ENCODE results near the gene TSPYL4.

TSPYL4 gene

DNA sequence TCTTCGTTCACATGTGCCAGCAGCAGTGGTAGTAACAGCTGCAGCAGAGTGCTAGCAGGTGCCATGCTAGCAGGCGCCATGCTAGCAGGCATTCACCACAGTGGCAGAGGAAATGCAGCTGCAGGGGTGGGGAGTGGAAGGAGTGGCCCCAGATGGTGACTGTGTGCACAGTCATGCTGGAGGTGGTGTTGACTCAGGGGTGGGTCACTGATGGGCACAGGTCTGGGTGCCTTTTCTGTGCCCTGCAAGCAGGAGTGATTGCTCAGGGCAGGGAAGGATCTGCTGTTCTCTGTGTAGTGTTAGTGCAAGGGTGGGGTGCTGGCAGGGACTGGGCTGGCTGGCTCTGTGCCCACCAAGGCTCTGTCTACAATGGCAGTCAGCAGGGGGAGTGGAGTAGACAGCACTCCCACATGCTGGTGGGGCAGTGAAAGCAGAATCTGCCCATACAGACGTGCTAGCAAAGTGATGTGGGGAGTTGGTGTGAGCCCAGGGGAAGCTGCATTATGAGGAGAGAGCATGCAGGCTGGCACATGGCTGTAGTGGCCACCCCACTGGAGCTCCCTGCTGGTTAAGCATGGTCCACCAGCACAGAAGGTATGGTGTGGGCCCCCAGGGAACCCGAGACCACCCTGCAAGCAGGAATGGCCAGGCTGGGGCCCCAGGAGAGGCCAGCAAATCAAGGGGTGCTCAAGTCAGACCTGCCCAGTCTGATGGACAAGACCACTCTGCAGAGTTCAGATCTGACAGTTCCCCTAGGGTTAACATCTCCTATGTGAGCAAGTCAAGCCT is 11.4 kb upstream of the TSPYL4 start:
- H2AFZ ChIP-seq (ENCODE audit: low read depth, low read length): no peak overlapping the region
- peaks cover 4% of the 10 kb centered on the region; the same call in 1 of the 2 replicates for H3K4me1 ChIP-seq (ENCODE audit: low read length)
- TF ChIP-seq, protein P1, sequence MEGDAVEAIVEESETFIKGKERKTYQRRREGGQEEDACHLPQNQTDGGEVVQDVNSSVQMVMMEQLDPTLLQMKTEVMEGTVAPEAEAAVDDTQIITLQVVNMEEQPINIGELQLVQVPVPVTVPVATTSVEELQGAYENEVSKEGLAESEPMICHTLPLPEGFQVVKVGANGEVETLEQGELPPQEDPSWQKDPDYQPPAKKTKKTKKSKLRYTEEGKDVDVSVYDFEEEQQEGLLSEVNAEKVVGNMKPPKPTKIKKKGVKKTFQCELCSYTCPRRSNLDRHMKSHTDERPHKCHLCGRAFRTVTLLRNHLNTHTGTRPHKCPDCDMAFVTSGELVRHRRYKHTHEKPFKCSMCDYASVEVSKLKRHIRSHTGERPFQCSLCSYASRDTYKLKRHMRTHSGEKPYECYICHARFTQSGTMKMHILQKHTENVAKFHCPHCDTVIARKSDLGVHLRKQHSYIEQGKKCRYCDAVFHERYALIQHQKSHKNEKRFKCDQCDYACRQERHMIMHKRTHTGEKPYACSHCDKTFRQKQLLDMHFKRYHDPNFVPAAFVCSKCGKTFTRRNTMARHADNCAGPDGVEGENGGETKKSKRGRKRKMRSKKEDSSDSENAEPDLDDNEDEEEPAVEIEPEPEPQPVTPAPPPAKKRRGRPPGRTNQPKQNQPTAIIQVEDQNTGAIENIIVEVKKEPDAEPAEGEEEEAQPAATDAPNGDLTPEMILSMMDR (IDR thresholded peaks at IDR 0.05; ENCODE audit: low read depth, low read length): no peak
- no peak for TF ChIP-seq EZH2phosphoT487 (IDR thresholded peaks at IDR 0.05; ENCODE audit: low read depth)
- H3K27ac ChIP-seq (ENCODE audit: low read length): no peak overlapping the region
- no peak overlapping the region for H3K4me2 ChIP-seq (ENCODE audit: low read length)
- no peaks in the 10 kb centered on the region for H3K36me3 ChIP-seq (replicated peaks; ENCODE audit: low read depth, low read length)
- no peaks in the 10 kb centered on the region for H3K79me2 ChIP-seq (ENCODE audit: low read length)
- H3K9ac ChIP-seq (ENCODE audit: low read length): no peak overlapping the region
- H3K9me3 ChIP-seq (ENCODE audit: insufficient read depth, low read length): no peaks in the 10 kb centered on the region
- no peaks in the 10 kb centered on the region for H4K20me1 ChIP-seq (ENCODE audit: insufficient read depth, low read length)
- H3K4me3 ChIP-seq (ENCODE audit: low read length): no peak overlapping the region
- no peaks in the 10 kb centered on the region for H3K27me3 ChIP-seq (ENCODE audit: low read depth, low read length)

DNA sequence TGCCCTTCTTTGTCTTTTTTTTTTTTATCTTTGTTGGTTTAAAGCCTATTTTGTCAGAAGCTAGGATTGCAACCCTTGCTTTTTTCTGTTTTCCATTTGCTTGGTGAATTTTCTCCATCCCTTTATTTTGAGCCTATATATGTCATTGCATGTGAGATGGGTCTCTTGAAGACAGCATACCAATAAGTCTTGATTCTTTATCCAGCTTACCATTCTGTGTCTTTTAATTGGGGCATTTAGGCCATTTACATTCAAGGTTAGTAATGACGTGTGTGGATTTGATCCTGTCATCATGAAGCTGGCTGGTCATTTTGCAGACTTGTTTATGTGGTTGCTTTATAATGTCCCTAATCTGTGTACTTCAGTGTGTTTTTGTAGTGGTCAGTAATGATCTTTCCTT is 9.5 kb upstream of the TSPYL4 start:
- no peak overlapping the region for H3K4me3 ChIP-seq (ENCODE audit: low read length)
- H3K4me2 ChIP-seq (ENCODE audit: low read length): no peak overlapping the region
- H3K79me2 ChIP-seq (ENCODE audit: low read length): no peaks in the 10 kb centered on the region
- no peak overlapping the region for H2AFZ ChIP-seq (ENCODE audit: low read depth, low read length)
- H3K27ac ChIP-seq (ENCODE audit: low read length): no peak overlapping the region
- no peaks in the 10 kb centered on the region for H3K27me3 ChIP-seq (ENCODE audit: low read depth, low read length)
- TF ChIP-seq, protein P1 (IDR thresholded peaks at IDR 0.05; ENCODE audit: low read depth, low read length): no peak
- TF ChIP-seq EZH2phosphoT487 (IDR thresholded peaks at IDR 0.05; ENCODE audit: low read depth): no peak
- H3K9ac ChIP-seq (ENCODE audit: low read length): no peak overlapping the region
- no peaks in the 10 kb centered on the region for H3K9me3 ChIP-seq (ENCODE audit: insufficient read depth, low read length)
- peaks cover 3% of the 10 kb centered on the region; the same call in 1 of the 2 replicates for H3K4me1 ChIP-seq (ENCODE audit: low read length)
- H3K36me3 ChIP-seq (replicated peaks; ENCODE audit: low read depth, low read length): no peaks in the 10 kb centered on the region
- no peaks in the 10 kb centered on the region for H4K20me1 ChIP-seq (ENCODE audit: insufficient read depth, low read length)

DNA sequence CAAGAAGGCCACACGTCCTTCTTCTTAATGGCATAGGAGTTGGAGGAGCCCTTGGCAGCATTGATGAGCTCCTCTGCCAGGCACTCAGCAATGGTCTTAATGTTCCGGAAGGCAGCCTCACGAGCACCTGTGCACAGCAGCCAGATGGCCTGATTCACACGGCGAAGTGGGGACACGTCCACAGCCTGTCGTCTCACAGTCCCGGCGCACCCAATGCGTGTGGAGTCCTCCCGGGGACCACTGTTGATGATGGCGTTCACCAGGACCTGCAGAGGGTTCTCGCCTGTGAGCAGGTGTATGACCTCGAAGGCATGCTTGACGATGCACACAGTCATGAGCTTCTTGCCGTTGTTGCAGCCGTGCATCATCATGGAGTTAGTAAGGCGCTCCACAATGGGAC is 4.6 kb upstream of the TSPYL4 start:
- TF ChIP-seq EZH2phosphoT487 (IDR thresholded peaks at IDR 0.05; ENCODE audit: low read depth): no peak
- TF ChIP-seq, protein P1 (IDR thresholded peaks at IDR 0.05; ENCODE audit: low read depth, low read length): no peak
- H4K20me1 ChIP-seq (ENCODE audit: insufficient read depth, low read length): no peaks in the 10 kb centered on the region
- peaks cover 3% of the 10 kb centered on the region for H3K79me2 ChIP-seq (ENCODE audit: low read length)
- H2AFZ ChIP-seq (ENCODE audit: low read depth, low read length): no peak overlapping the region
- H3K9me3 ChIP-seq (ENCODE audit: insufficient read depth, low read length): no peaks in the 10 kb centered on the region
- no peaks in the 10 kb centered on the region for H3K36me3 ChIP-seq (replicated peaks; ENCODE audit: low read depth, low read length)
- no peak overlapping the region for H3K9ac ChIP-seq (ENCODE audit: low read length)
- no peak overlapping the region for H3K4me2 ChIP-seq (ENCODE audit: low read length)
- H3K4me3 ChIP-seq (ENCODE audit: low read length): no peak overlapping the region
- no peaks in the 10 kb centered on the region for H3K4me1 ChIP-seq (ENCODE audit: low read length)
- H3K27me3 ChIP-seq (ENCODE audit: low read depth, low read length): no peaks in the 10 kb centered on the region
- H3K27ac ChIP-seq (ENCODE audit: low read length): no peak overlapping the region

DNA sequence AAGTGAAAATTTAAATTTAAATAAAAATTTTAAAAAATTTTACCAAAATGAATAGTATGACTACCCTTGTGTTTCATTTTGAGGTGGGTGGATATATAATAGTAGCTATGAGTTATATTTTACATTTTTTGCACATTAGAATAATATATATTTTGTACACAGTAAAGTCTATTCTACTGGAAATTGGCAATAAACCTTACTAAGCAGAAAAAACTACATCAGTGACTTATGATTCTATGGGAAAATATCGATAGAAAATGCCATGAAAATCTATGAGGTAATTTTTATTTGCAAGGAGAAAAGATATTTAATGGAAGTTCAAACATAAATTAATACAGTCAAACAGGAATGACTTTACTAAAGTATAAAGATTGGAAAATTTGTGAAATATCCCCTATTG is 2.8 kb upstream of the TSPYL4 start:
- TF ChIP-seq, protein P1 (IDR thresholded peaks at IDR 0.05; ENCODE audit: low read depth, low read length): no peak
- TF ChIP-seq EZH2phosphoT487 (IDR thresholded peaks at IDR 0.05; ENCODE audit: low read depth): no peak
- H3K4me1 ChIP-seq (ENCODE audit: low read length): peaks cover 7% of the 10 kb centered on the region

More for the DNA sequence above, 2.8 kb upstream of the TSPYL4 start:
- Histone ChIP-seq H3K9me3 (ENCODE audit: insufficient read depth, low read length) (no peaks in the 10 kb centered on the region), H3K9ac (ENCODE audit: low read length) (no peak overlapping the region), H3K27me3 (ENCODE audit: low read depth, low read length) (no peaks in the 10 kb centered on the region), H3K27ac (ENCODE audit: low read length) (no peak overlapping the region), H3K79me2 (ENCODE audit: low read length) (peaks cover 21% of the 10 kb centered on the region), H3K36me3 (replicated peaks; ENCODE audit: low read depth, low read length) (no peaks in the 10 kb centered on the region), H4K20me1 (ENCODE audit: insufficient read depth, low read length) (no peaks in the 10 kb centered on the region), H3K4me3 (ENCODE audit: low read length) (no peak overlapping the region), H2AFZ (ENCODE audit: low read depth, low read length) (no peak overlapping the region), H3K4me2 (ENCODE audit: low read length) (no peak overlapping the region)
